PC-3 (cell line): ENCODE results near the gene HOXC5.

Source experiments
- EZH2phosphoT487 ChIP-seq: fragments of 300-600 bp; sonication (generic); IDR thresholded peaks from 2 replicates; pipeline ENCODE4 v1.6.1; 2018; ENCODE audit warnings: mild to moderate bottlenecking, antibody characterized with exemption, low read length, borderline replicate concordance
- TF ChIP-seq, protein P1 (sequence below): fragments of 300-600 bp; sonication (generic); conservative IDR thresholded peaks from 2 replicates; pipeline ENCODE4 v1.5.1; 2017; ENCODE audit warnings: antibody characterized with exemption, low read depth, mild to moderate bottlenecking, low read length

DNA sequence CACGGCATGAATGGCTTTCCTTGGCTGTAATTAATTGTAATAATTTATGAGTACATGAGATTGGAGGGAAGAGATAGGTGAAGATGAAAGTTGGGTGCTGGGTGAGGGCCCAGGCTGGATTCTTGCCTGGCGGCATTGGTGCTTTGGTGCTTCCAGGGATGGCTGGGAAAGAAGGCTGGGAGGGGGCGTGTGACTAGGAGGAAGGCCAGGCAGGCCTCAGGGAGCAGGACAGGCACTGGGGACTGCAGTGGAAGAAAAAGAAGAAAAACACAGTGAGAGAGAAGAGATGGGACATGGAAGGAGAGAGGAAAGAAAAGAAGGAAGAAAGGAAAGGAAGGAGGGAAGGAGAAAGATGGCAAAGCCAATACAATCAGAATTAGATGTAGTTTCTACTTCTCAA, 29.2 kb upstream of the HOXC5 start:
- no peak for TF ChIP-seq EZH2phosphoT487
- TF ChIP-seq, protein P1, sequence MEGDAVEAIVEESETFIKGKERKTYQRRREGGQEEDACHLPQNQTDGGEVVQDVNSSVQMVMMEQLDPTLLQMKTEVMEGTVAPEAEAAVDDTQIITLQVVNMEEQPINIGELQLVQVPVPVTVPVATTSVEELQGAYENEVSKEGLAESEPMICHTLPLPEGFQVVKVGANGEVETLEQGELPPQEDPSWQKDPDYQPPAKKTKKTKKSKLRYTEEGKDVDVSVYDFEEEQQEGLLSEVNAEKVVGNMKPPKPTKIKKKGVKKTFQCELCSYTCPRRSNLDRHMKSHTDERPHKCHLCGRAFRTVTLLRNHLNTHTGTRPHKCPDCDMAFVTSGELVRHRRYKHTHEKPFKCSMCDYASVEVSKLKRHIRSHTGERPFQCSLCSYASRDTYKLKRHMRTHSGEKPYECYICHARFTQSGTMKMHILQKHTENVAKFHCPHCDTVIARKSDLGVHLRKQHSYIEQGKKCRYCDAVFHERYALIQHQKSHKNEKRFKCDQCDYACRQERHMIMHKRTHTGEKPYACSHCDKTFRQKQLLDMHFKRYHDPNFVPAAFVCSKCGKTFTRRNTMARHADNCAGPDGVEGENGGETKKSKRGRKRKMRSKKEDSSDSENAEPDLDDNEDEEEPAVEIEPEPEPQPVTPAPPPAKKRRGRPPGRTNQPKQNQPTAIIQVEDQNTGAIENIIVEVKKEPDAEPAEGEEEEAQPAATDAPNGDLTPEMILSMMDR, result no peak
